Measurements from ENCODE around the gene EML1.
A peak's percentile ranks its signal among the peaks of the same experiment; 100 is the strongest.

The EML1 gene

DNA sequence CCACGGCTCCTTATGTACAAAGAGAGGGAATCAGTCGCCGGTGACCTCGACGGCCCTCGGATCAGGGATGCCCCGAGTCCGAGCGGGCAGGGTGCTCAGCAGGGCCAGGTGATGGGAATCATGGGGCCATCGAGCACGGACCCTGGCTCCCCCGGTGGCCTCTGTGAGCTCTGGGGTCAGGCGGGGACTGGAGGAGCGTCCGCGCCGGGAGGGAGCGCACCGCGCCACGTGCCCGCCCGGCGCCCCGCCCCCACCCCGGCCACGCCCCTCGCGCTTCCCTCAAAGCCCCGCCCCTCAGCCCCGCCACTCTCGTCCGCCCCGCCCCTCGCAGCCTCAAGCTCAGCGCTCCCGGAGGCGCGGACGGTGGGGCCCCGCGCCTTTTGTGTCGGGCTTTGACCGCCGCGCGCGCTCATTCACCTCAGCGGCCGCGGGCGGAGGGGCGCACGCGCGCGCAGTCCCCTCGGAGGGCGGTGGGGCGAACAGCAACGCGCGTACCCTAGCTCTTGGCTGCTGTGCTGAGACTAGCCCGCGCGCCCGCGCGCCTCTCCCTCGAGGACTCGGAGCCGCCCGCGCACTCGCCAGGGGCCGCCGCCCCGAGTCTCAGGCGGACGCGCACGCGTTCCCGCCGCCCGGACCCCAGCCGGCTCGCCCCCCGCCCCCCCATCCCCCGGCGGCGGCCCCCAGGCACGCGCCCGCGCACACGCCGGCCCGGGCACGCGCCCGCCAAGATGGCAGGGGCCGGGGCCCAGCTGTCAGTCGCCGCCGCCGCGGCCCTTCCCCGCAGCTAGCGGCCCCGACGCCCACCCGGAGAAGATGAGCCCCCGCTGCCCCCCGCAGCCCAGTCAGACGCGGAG, 178.1 kb downstream of the EML1 start:
- peak; percentile 82 for DNase-seq

DNA sequence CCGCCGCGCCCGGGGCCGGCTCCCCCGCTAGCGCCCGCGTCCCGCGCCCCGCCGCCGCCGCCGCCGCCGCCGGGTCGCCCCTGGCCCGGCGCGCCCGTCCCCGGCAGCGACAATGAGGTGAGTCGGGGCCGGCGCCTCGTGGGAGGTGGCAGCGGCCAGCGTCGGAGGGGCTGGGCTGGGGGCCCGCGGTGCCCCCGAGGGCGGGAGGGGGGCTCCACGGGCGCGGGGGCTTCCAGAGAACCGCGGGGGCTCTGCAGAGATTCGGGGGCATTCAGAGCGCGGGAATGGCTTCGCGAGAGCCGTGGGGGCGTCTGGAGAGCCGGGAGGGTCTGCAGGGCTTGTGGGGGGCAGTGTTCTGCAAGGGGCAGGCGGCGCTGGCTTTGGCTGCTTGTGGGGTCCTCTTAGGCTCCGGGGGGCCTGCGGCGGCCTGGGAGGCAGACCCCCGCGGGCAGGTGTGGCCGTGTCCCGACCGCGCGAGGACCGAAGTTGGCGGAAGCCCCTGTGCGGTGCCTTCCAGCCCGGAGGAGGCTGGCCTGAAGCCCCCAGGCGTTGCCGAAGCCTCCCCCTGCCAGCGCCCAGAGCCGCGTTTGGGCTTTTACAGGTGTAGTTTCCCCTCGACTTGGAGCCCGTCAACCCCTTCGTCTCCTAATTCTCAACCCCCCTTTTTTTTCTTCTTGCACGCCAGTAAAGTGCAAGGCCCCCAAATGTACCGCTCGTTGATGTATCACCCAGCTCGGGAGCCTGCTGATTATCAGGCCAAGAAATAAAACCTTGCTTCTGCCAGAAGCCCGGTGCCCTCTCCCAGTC, 178.9 kb downstream of the EML1 start:
- peak; percentile 5 for DNase-seq

DNA sequence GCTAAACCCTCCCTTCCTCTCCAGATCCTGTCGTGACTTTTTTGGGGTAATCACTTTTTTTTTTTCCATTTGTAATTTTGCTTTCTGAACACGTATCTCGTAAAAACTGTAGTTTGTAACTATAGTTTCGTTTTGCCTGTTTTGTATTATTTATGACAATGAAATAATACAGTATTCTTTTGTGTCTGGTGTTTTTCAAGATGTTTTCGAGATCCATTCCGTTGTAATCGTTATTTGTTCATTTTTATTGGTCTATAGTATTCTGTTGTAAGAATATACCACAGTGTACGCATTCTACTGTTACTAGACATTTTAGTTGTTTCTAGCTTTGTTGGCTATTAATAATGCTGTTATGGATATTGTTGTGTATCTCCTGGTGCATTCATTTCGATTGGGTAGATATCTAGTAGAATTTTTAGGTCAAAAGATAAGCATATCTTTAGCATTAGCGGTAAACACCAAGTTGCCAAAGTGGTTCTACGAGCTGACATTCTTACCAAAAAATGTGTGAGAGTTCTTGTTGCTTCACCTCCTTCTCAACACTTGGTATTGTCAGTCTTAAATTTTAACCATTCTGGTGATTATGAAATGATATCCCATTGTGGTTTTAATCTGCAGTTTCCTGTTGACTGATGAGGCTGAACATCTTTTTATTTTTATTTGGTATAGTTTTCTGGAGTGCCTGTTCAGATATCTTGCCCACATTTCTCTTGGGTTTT, 179.7 kb downstream of the EML1 start:
- DNase-seq = no peak

DNA sequence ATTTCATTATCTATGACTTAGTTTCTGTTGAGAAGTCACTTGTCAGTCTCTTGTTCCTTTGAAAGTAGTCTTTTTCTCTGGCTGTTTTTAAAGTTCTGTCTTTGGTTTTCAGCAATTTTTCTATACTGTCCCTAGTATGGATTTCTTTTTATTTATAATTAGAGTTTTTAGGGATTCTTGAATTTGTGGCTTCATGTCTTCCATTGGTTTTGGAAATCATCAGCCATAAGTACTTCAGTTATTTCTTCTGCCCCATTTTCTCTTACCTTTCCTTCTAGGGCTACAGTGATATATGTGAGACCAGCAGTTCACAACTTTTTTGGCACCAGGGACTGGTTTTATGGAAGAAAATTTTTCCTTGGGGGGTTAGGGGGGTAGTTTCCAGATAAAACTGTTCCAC, 182.0 kb downstream of the EML1 start:
- DNase-seq = no peak

DNA sequence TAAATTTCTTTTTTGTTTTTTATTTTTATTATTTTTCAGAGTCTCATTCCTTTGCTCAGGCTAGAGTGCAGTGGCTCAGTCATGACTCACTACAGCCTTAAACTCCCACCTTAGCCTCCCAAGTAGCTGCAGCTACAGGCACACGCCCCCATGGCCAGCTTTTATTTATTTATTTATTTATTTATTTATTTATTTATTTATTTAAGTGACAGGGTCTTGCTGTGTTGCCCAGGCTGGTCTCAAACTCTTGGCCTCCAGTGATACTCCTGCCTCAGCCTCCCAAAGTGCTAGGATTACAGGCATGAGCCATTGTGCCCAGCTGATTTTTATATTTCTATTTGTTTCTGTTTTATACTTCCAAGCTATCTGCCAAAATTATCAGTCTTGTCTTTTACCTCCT, 182.8 kb downstream of the EML1 start:
- no peak for DNase-seq

DNA sequence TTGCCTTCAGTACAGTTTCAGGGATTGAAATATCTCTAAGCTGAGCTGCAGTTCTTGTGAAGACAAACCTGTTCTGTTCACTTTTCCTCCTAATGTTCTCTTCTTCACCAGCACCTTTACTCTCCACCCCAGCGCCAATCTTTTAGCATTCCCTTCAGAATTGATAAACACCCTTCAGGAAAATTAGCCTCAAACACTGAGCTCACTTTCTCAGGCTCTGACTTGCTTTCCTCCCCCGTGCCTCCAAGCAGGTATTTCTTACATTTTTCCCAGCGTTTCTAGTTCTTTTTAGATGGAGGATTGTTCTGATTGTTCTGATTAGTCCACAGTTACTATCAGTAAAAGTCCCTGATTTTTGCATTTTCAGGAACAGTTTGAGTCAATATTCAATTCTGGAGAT, 183.5 kb downstream of the EML1 start:
- no peak for DNase-seq

DNA sequence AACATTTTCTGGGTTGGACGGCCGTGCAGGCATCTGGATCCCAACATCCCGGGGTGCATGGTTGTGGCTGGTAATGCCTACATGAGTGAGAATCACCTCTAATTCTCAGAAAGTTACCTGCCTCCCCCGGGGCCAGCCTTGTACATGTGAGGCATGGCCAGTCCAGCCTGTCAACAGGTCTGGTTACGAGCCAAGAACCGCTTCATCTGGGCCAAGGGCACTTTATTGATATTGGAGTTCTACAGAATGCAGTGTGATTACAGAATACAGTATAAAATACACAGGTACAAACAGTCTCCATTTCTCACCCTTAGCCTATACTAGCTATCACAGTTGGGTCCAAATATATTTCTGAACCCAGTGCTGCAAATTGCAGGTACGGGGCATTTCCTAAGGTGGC, 187.1 kb downstream of the EML1 start:
- no peak for DNase-seq

DNA sequence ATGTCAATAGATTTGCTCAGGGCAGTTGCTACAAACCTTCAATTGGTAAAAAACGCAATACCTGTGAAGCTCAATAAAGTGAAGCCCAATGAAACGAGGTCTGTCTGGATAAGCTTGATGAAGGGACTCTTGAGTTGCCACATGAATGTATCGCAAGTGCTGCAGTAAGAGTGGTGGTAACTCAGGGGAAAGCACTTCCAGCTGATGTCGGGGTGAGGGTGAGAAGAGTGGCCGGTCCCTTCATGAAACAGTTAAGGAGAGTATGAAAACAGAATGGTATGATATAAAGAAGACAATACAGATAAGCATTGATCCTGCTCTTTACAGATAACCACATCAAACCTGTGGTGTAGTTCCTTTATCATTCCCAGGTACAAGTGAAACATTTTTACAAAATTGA, 188.6 kb downstream of the EML1 start:
- DNase-seq = no peak

DNA sequence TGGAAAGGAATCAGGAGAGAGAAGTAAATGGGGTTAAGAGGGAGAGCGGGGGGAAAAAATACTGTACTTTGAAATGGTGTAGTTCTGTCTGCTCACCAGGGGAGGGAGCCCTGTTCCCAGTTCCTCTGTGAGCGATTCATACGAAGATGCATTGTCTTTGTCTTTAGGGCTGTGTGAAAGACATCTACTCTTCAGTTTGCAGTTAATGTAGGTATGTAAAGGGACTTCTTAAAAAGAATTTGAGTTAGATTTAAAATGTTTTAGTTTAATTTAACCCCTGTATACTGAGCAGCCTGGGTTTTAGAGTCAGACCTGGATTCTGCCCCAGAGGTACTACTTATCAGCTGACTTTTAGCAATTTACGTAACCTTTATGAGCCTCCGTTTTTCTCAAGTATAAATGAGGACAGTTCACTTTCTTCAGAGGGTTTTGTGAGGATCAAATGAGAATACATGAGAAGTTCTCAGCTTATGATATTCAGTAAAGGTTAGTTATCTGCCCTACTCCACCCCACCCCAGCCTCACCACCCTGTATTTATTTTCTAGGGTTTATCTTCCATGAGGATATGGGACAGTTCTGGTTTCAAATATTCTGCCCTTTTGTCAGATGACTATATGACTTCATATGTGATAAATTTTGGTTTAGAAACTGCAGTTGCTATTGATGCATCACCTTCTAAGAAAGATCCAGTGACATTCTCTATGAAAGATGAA, 189.5 kb downstream of the EML1 start:
- DNase-seq = peak; percentile 78

DNA sequence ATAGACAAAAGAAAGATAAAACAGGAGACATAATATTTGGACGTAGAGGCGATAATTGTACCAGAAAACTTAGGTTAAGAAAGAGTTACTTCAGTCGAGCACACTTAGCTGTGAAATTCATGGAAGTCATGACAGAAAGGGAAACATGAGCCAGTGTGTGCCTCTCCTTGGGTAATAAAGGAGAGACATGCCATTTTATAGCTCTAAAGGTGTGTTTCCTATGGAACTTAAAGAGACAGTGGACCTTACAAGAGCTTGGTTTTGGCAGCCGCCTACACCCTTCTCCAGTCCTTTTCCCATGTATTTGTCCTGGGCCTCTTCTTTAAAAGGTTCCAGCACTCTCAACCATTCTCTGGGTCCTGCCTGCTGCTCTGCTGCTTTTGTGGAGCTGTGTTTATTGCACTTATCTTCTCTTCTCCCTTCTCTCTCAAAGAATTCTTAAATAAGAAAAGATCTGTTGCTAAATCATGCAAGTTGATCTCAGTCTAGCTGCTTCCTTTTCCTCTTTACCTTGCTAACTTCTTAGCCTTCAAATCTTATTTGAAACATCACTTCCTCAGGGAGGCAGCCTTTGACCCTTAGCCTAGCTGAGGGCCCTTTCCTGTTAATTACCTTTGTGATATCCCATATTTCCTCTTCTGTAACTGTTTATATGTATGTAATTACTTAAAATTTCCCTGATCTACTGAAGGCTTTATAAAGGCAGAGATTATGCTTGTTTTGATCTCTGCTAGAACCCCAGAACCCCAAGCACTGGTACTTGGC, 190.2 kb downstream of the EML1 start:
- DNase-seq = no peak

DNA sequence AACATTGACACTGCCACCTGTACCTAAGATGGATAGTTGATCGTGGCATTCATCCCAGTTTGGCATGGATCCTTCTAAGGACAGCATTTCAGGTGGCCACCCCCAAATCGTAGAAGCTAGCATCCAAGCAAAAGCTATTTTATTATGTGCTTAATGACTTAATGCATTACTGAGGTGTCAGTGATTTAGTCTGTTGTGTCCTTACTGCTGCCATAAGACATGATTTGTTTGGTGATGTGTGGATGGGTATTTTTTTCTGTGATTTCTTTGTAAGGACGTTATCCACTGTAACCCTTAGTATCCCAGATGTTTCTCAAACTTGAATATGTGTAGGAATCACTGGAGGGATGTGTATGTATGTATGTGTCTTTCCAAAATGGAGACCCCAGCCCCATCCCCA, 190.8 kb downstream of the EML1 start:
- DNase-seq = no peak

DNA sequence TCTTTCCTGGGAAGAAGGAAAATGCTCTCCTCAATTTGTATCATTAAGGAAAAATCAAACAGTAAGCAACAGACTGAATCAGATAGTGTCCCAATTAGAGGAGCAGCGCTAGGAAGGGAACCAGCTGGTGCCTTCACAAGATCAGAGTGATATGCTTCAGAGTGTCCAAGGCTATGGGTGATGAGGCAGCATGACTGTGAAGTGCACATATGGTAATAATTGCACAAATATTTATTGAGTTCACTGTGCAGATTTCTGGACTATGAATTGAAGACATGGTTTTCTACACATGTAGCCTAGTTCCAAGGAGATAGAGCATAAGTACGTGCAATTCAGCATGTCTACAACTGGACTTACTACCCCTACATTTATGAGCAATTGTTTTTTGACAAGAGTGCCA, 193.2 kb downstream of the EML1 start:
- no peak for DNase-seq

DNA sequence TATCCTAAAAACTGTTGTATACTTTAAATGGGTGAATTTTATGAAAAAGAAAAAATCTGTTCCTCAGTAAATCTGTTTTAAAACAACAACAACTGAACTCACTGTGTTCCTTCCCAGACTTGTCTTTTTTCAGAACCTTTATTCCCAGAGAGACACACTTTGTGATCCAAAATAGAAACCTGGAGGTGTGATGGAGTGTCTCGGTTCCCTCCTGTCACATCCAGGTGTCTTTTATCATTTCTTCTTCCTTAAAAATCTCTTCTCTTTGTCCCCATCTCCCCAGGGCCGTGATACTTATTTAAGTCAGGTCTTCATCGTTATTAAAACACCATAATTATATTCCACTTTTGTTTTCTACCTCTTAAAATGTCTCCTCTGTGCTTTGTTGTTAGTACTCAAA, 195.8 kb downstream of the EML1 start:
- DNase-seq = no peak

DNA sequence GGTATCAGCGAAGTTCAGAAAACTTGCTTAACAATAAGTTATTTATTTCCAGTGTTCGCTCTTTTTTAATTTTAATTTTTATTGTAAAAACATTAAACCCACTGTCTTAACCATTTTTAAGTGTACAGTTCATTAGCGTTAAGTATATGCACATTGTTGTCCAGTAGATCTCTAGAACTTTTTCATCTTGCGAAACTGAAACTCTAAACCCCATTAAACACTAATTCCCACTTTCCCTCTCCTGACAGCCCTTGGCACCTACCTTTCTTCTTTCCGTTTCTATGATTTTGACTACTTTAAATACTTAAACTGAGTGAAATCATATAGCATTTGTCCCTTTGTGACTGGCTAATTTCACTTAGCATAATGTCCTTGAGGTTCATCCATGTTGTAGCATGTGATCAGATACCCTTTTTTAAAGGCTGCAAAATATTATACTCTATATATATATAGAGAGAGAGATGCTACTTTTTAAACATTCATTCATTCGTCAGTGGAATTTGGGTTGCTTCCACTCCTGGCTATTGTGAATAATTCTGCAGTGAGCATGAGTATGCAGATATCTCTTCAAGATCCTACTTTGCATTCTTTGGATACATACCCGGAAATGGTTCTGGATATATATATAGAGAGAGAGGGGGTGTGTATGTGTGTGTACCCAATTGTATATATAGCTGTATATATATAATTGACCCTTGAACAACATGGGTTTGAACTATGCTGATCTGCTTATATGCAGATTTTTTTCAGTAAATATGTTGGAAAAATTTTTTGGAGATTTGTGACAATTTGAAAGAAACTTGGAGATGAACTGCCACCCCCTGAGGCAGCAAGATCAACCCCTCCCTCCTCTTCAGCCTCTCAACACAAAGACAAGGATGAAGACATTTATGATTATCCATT, 197.3 kb downstream of the EML1 start:
- DNase-seq = no peak

DNA sequence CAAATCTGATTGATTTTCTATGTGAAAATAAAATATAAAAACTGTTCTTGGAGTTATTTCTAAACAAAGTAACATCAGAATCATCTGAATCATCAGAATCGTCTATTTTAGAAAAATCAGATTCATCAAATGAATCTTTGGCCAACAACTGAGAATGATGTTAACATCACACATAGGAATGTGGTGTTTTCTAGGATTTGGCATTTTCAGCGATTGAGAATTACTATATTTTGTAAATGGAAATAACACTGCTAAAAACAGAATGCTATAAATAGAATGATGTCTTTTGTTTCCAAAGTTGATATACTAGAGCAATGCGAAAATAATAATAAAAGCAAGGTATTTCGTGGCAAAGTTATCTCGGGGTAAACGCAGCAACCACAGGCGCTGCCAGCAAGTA, 198.1 kb downstream of the EML1 start:
- DNase-seq = no peak

Measured in CD4-positive, alpha-beta T cell treated with Interleukin-12 subunit alpha and Interleukin-12 subunit beta, for 1 hour (primary cell).